Neural progenitor cell (in vitro differentiated cells): ENCODE data around the gene PLCB1.

Experiments
- CTCF ChIP-seq: fragments of 200-600 bp; sonication (generic); IDR thresholded peaks from 2 replicates; pipeline ENCODE4 v1.5.1; 2017; ENCODE audit warnings: antibody characterized with exemption, mild to moderate bottlenecking
- EZH2 ChIP-seq: fragments of 200-600 bp; sonication (generic); IDR thresholded peaks from 2 replicates; pipeline ENCODE4 v1.6.1; 2017; ENCODE audit warnings: antibody characterized with exemption, mild to moderate bottlenecking, moderate library complexity

GRCh38 chr20:8194721-8195120 is 62.7 kb downstream of the PLCB1 start:
- TF ChIP-seq CTCF (no peak), EZH2 (no peak)
